A673 (cell line): ENCODE data around the gene PMP22.

Experiments used
- CTCF ChIP-seq: fragments of 300-800, 200-600 bp; sonication (generic); conservative IDR thresholded peaks from 2 replicates; pipeline ENCODE4 v1.5.1; 2017; ENCODE audit warnings: low read depth, mild to moderate bottlenecking, antibody characterized with exemption, low read length, moderate library complexity, mixed read lengths
- EZH2 ChIP-seq: fragments of 200-600 bp; sonication (generic); IDR thresholded peaks from 2 replicates; pipeline ENCODE4 v1.6.1; 2017; ENCODE audit warnings: borderline replicate concordance, low read depth, mild to moderate bottlenecking, mixed read lengths, antibody characterized with exemption, low read length; ENCODE audit not compliant: poor library complexity, severe bottlenecking

DNA sequence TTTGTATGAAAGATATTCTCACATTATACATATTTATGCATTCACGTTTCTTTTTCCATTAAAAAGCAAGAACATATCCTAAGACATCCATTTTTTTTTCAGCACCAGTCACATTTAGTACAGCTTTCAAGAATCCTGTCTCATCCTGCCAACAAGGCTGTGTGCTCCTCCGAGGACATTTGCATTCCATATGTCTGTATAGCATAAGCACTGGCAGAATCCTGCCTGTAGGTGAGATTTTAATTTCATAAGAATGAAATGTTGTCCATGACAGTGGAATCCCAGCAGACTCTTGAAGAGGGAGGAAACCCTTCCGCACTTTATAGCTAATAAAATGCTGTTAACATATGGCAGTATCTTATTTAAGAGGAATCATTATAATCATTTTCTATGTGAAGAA is 2.9 kb upstream of the PMP22 start:
- TF ChIP-seq CTCF (no peak), EZH2 (no peak)
